ENCODE data around the gene CETP. TPM values are rescaled to one million over a fixed set of nuclear protein-coding genes. Genes with fewer than 3 reads are reported as not detected.
A peak's percentile ranks its signal among the peaks of the same experiment; 100 is the strongest.

Gene CETP
- total and polyA plus RNA-seq, 2 of the 13 experiments (the other 11 are each of a cell fraction or from before 2014, with no cell fraction given), result 0.31 to 9.8 TPM

GRCh38 chr16:56965149-56966092 is 3.7 kb downstream of the CETP start (continued):
- TF ChIP-seq CHD4 (IDR thresholded peaks at IDR 0.05; ENCODE audit: borderline replicate concordance, low read length), result 0 out of 2 replicates have a peak, but pooled peaks have one; percentile 15
- no peak for TF ChIP-seq ZIK1 (CRISPR knock-in tag; IDR thresholded peaks at IDR 0.05; ENCODE audit: borderline replicate concordance, low read depth)
- TF ChIP-seq DMTF1 (CRISPR knock-in tag; IDR thresholded peaks at IDR 0.05), result no peak
- no peak for TF ChIP-seq JUN (CRISPR knock-in tag; IDR thresholded peaks at IDR 0.05)
- TF ChIP-seq ZBTB49 (CRISPR knock-in tag; IDR thresholded peaks at IDR 0.05; ENCODE audit: borderline replicate concordance), result no peak
- no peak for TF ChIP-seq SNAPC2 (CRISPR knock-in tag; IDR thresholded peaks at IDR 0.05)
- TF ChIP-seq SKI (IDR thresholded peaks at IDR 0.05; ENCODE audit: partially characterized antibody), result no peak
- TF ChIP-seq ZNF235 (CRISPR knock-in tag; IDR thresholded peaks at IDR 0.05; ENCODE audit: borderline replicate concordance), result no peak
- no peak for TF ChIP-seq ZBTB25 (CRISPR knock-in tag; IDR thresholded peaks at IDR 0.05)
- no peak for TF ChIP-seq ZNF142 (CRISPR knock-in tag; IDR thresholded peaks at IDR 0.05)
